ENCODE data around the gene TRIM67. TPM values are rescaled to one million over a fixed set of nuclear protein-coding genes. Genes with fewer than 3 reads are reported as not detected.
A peak's percentile ranks its signal among the peaks of the same experiment; 100 is the strongest.

TRIM67 gene
- total and polyA plus RNA-seq, 4 experiments from 2014 or later: not detected

- Mint-ChIP-seq H3K4me3 (peak overlapping the region in 2 of 8 donors; percentile 20 to 34), H3K4me1 (peaks cover 35 to 71% (median 59%) of the 10 kb centered on the region in 4 donors), H3K36me3 (peaks cover 47 to 64% of the 10 kb centered on the region in 2 donors), H3K27me3 (no peaks in the 10 kb centered on the region), H3K27ac (peak overlapping the region in 1 of 7 donors; percentile 2), H3K9me3 (peaks cover 0 to 1% (median 0%) of the 10 kb centered on the region in 8 donors)
- Histone ChIP-seq H3K27me3 (ENCODE audit: insufficient read depth, low read length) (no peaks in the 10 kb centered on the region), H3K4me1 (ENCODE audit: insufficient read depth, low read length) (peaks cover 50% of the 10 kb centered on the region), H3K9me3 (ENCODE audit: control insufficient read depth in 1 of 2, low read length in 2 of 2) (no peaks in the 10 kb centered on the region), H3K27ac (ENCODE audit: low read depth, low read length) (no peak overlapping the region), H3K4me3 (ENCODE audit: low read length in 2 of 2) (no peak overlapping the region), H3K36me3 (ENCODE audit: insufficient read depth, low read length) (peaks cover 23% of the 10 kb centered on the region)
- no peak for DNase-seq
- intact Hi-C loops (cut with micrococcal nuclease): no loop called here
- ChIA-PET CTCF (ENCODE audit: partially characterized antibody) (interaction anchor here (1.4 kb wide), 1 partner anchor 11 kb away, joined by 3 read pairs; no protein-coding TSS in a partner anchor), POLR2A (ENCODE audit: partially characterized antibody) (no interaction called here)
Observed at GRCh38 chr1:231236208-231236591, 74.3 kb downstream of the TRIM67 start.

DNA sequence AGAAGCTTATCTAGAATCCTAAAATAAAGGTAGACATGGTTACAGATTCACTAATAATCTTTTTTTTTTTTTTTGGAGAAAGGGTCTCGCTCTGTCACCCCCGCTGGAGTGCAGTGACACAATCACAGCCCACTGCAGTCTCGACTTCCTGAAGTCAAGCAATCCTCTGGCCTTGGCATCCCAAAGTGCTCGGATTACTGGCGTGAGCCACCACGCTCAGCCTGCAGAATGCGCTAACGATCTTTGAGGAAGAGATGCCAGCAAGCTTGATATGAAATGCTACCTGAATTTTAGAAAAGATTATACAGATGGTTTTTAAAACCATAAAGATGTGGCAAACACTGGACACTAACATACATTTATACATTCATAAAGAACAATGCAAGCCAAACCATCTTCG, 75.1 kb downstream of the TRIM67 start:
- Histone ChIP-seq H3K4me3 (ENCODE audit: low read length in 2 of 2) (no peak overlapping the region), H3K4me1 (ENCODE audit: insufficient read depth, low read length) (peaks cover 50% of the 10 kb centered on the region), H3K27ac (ENCODE audit: low read depth, low read length) (no peak overlapping the region), H3K9me3 (ENCODE audit: control insufficient read depth in 1 of 2, low read length in 2 of 2) (no peaks in the 10 kb centered on the region), H3K36me3 (ENCODE audit: insufficient read depth, low read length) (peaks cover 23% of the 10 kb centered on the region), H3K27me3 (ENCODE audit: insufficient read depth, low read length) (no peaks in the 10 kb centered on the region)
- ChIA-PET POLR2A (ENCODE audit: partially characterized antibody) (no interaction called here), CTCF (ENCODE audit: partially characterized antibody) (no interaction called here)
- Mint-ChIP-seq H3K27me3 (no peaks in the 10 kb centered on the region), H3K36me3 (peaks cover 44 to 67% of the 10 kb centered on the region in 2 donors), H3K9me3 (peaks cover 0 to 1% (median 0%) of the 10 kb centered on the region in 8 donors), H3K27ac (no peak overlapping the region), H3K4me3 (peak overlapping the region in 1 of 8 donors; percentile 49), H3K4me1 (peaks cover 35 to 74% (median 61%) of the 10 kb centered on the region in 4 donors)
- no peak for DNase-seq
- intact Hi-C loops (cut with micrococcal nuclease): no loop called here

- Histone ChIP-seq H3K36me3 (ENCODE audit: insufficient read depth, low read length) (peaks cover 23% of the 10 kb centered on the region), H3K27me3 (ENCODE audit: insufficient read depth, low read length) (no peaks in the 10 kb centered on the region), H3K4me1 (ENCODE audit: insufficient read depth, low read length) (peaks cover 60% of the 10 kb centered on the region), H3K9me3 (ENCODE audit: control insufficient read depth in 1 of 2, low read length in 2 of 2) (no peaks in the 10 kb centered on the region), H3K4me3 (ENCODE audit: low read length in 2 of 2) (no peak overlapping the region), H3K27ac (ENCODE audit: low read depth, low read length) (no peak overlapping the region)
- H3K9me3 Mint-ChIP-seq: peaks cover 0 to 1% (median 0%) of the 10 kb centered on the region in 8 donors
- peak overlapping the region in 1 of 7 donors; percentile 47 for H3K27ac Mint-ChIP-seq
- H3K36me3 Mint-ChIP-seq: peaks cover 36 to 57% of the 10 kb centered on the region in 2 donors
- POLR2A ChIA-PET (ENCODE audit: partially characterized antibody): no interaction called here
- CTCF ChIA-PET (ENCODE audit: partially characterized antibody): no interaction called here
- H3K4me1 Mint-ChIP-seq: peaks cover 43 to 76% (median 64%) of the 10 kb centered on the region in 4 donors
- peak overlapping the region in 5 of 8 donors; percentile 11 to 67 (median 46) for H3K4me3 Mint-ChIP-seq
- DNase-seq: no peak
- H3K27me3 Mint-ChIP-seq: no peaks in the 10 kb centered on the region
- intact Hi-C loops (cut with micrococcal nuclease): no loop called here
Observed at GRCh38 chr1:231238298-231238697, 76.4 kb downstream of the TRIM67 start.

- Histone ChIP-seq H3K27ac (ENCODE audit: low read depth, low read length) (peak overlapping the region; percentile 93), H3K4me3 (ENCODE audit: low read length in 2 of 2) (peak overlapping the region; percentile 83 to 99), H3K27me3 (ENCODE audit: insufficient read depth, low read length) (no peaks in the 10 kb centered on the region), H3K36me3 (ENCODE audit: insufficient read depth, low read length) (peaks cover 23% of the 10 kb centered on the region), H3K9me3 (ENCODE audit: control insufficient read depth in 1 of 2, low read length in 2 of 2) (no peaks in the 10 kb centered on the region), H3K4me1 (ENCODE audit: insufficient read depth, low read length) (peaks cover 59% of the 10 kb centered on the region)
- ChIA-PET POLR2A (ENCODE audit: partially characterized antibody) (interaction anchor here (1.0 to 1.2 kb wide), 2 partner anchors 262 to 267 kb away, joined by 3 read pairs; partner anchors contain the start of gene ARV1), CTCF (ENCODE audit: partially characterized antibody) (no interaction called here)
- no peak for DNase-seq
- Mint-ChIP-seq H3K36me3 (peaks cover 32 to 53% of the 10 kb centered on the region in 2 donors), H3K4me1 (peaks cover 54 to 84% (median 72%) of the 10 kb centered on the region in 4 donors), H3K27me3 (no peaks in the 10 kb centered on the region), H3K27ac (peak overlapping the region; percentile 85 to 99 (median 98)), H3K9me3 (peaks cover 0 to 1% (median 0%) of the 10 kb centered on the region in 8 donors), H3K4me3 (peak overlapping the region; percentile 95 to 99 (median 98))
- intact Hi-C loops (cut with micrococcal nuclease): loop anchor here (5.0 kb wide), 2 partner anchors 182 to 362 kb away; partner anchors contain the start of gene EGLN1
Observed at GRCh38 chr1:231240531-231240882, 78.6 kb downstream of the TRIM67 start.

DNA sequence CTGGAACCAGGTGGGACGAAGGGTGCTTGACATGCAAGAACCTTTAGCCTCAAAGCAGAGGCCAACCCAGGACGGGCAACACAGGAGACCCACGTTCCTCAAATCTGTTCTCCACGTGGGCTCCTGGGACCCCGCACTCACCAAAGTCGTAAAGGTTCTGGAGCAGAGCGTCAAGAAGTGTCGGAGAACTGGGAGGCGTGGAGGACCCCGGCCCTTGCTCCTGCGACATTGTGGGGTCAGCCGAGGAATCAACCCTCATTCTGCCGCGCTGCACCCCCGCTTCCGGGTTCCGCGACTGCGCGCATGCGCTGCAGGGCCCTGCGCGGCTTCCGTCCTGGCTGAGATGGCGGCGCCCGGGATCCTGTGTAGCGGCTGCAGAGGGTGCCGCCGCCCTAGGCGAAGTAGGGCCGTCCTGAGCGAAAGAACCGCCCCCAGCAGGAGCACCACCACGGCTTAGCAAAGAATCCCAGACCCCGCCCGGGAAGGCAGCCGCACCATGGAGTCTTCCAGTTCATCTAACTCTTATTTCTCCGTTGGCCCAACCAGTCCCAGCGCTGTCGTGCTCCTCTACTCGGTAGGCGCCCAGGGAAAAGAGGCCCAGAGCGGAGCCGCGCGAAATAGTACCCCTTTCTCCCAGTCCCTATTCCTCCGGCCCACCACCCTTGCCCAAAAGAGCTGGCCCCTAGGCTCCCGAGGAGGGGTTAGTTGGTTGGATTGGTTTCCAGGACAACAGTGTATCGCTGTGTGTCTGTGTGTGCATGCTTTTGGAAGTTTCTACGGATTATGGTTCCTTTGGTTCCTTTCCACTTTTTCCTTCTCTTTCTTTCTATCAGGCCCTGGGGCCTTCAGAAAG, 79.3 kb downstream of the TRIM67 start, which contains the start of gene GNPAT:
TSS of gene GNPAT (plus strand) at position 330 of the 853 bp plus-strand sequence. CDS start at position 497, 167 bp downstream.
- Mint-ChIP-seq H3K4me3 (peak within 1 kb of the TSS; percentile 95 to 99 (median 98)), H3K9me3 (peaks cover 0 to 1% (median 0%) of the 10 kb centered on the region in 8 donors), H3K4me1 (peaks cover 55 to 85% (median 71%) of the 10 kb centered on the region in 4 donors), H3K36me3 (peaks cover 32 to 52% of the 10 kb centered on the region in 2 donors), H3K27ac (peak within 1 kb of the TSS; percentile 85 to 99 (median 98)), H3K27me3 (no peaks in the 10 kb centered on the region)
- peaks cover 56% of the 10 kb centered on the region for H3K4me1 ChIP-seq (ENCODE audit: insufficient read depth, low read length)
- no peaks in the 10 kb centered on the region for H3K9me3 ChIP-seq (ENCODE audit: control insufficient read depth in 1 of 2, low read length in 2 of 2)
- DNase-seq: peak; percentile 87 to 94 (median 91)
- ChIA-PET CTCF (ENCODE audit: partially characterized antibody) (interaction anchor here (0.7 to 1.6 kb wide), 5 partner anchors 13 to 1387 kb away, joined by 3 to 4 read pairs (median 3); partner anchors contain the start of gene SPRTN), POLR2A (ENCODE audit: partially characterized antibody) (interaction anchor here (1.0 to 2.1 kb wide), 6 partner anchors 9 to 268 kb away, joined by 3 to 14 read pairs (median 4); partner anchors contain the start of genes ARV1, EXOC8 and SPRTN)
- intact Hi-C loops (cut with micrococcal nuclease): loop anchor here (1.0 to 5.0 kb wide), 6 partner anchors 97 to 599 kb away; partner anchors contain the start of genes COG2, EGLN1, SPRTN and TSNAX
- H3K4me3 ChIP-seq (ENCODE audit: low read length in 2 of 2): peak within 1 kb of the TSS; percentile 83 to 99
- no peaks in the 10 kb centered on the region for H3K27me3 ChIP-seq (ENCODE audit: insufficient read depth, low read length)
- H3K27ac ChIP-seq (ENCODE audit: low read depth, low read length): peak within 1 kb of the TSS; percentile 93
- H3K36me3 ChIP-seq (ENCODE audit: insufficient read depth, low read length): peaks cover 18% of the 10 kb centered on the region

- Histone ChIP-seq H3K27ac (ENCODE audit: low read depth, low read length) (peak overlapping the region; percentile 93), H3K36me3 (ENCODE audit: insufficient read depth, low read length) (peaks cover 16% of the 10 kb centered on the region), H3K4me1 (ENCODE audit: insufficient read depth, low read length) (peaks cover 51% of the 10 kb centered on the region), H3K27me3 (ENCODE audit: insufficient read depth, low read length) (no peaks in the 10 kb centered on the region), H3K4me3 (ENCODE audit: low read length in 2 of 2) (peak overlapping the region; percentile 83 to 99), H3K9me3 (ENCODE audit: control insufficient read depth in 1 of 2, low read length in 2 of 2) (no peaks in the 10 kb centered on the region)
- no peaks in the 10 kb centered on the region for H3K27me3 Mint-ChIP-seq
- peaks cover 0 to 1% (median 0%) of the 10 kb centered on the region in 8 donors for H3K9me3 Mint-ChIP-seq
- intact Hi-C loops (cut with micrococcal nuclease): loop anchor here (1.0 to 5.0 kb wide), 6 partner anchors 97 to 599 kb away; partner anchors contain the start of genes COG2, EGLN1, SPRTN and TSNAX
- peaks cover 26 to 48% of the 10 kb centered on the region in 2 donors for H3K36me3 Mint-ChIP-seq
- ChIA-PET CTCF (ENCODE audit: partially characterized antibody) (interaction anchor here (0.7 to 1.6 kb wide), 5 partner anchors 14 to 1386 kb away, joined by 3 to 4 read pairs (median 3); partner anchors contain the start of gene SPRTN), POLR2A (ENCODE audit: partially characterized antibody) (interaction anchor here (0.7 to 2.1 kb wide), 6 partner anchors 9 to 286 kb away, joined by 3 to 14 read pairs (median 4); partner anchors contain the start of genes ARV1, EXOC8 and SPRTN)
- peaks cover 52 to 81% (median 67%) of the 10 kb centered on the region in 4 donors for H3K4me1 Mint-ChIP-seq
- H3K4me3 Mint-ChIP-seq: peak overlapping the region; percentile 95 to 99 (median 98)
- peak in 2 of 5 donors; percentile 2 to 15 for DNase-seq
- peak overlapping the region; percentile 85 to 99 (median 98) for H3K27ac Mint-ChIP-seq
Observed at GRCh38 chr1:231241750-231242149, 79.9 kb downstream of the TRIM67 start.

Data from CD4-positive, alpha-beta memory T cell (primary cell).